ENCODE results near the gene TUBB6.

Gene TUBB6

GRCh38 chr18:12338382-12338781 is 30.3 kb downstream of the TUBB6 start:
- no peak for DNase-seq (ENCODE audit: low read depth in 2 of 2)

GRCh38 chr18:12340945-12341660 is 33.1 kb downstream of the TUBB6 start:
- no peak for DNase-seq (ENCODE audit: low read depth in 2 of 2)

- DNase-seq (ENCODE audit: low read depth in 2 of 2), result no peak
Measured at GRCh38 chr18:12342661-12343060, 34.6 kb downstream of the TUBB6 start.

- no peak for DNase-seq (ENCODE audit: low read depth in 2 of 2)
Measured at GRCh38 chr18:12345491-12346239, 37.6 kb downstream of the TUBB6 start.

GRCh38 chr18:12346240-12346565 is 38.2 kb downstream of the TUBB6 start:
- no peak for DNase-seq (ENCODE audit: low read depth in 2 of 2)

GRCh38 chr18:12347895-12348294 is 39.9 kb downstream of the TUBB6 start:
- DNase-seq (ENCODE audit: low read depth in 2 of 2), result no peak

GRCh38 chr18:12352188-12352587 is 44.1 kb downstream of the TUBB6 start:
- no peak for DNase-seq (ENCODE audit: low read depth in 2 of 2)

- DNase-seq (ENCODE audit: low read depth in 2 of 2), result no peak
Measured at GRCh38 chr18:12359515-12359927, 51.5 kb downstream of the TUBB6 start.

- no peak for DNase-seq (ENCODE audit: low read depth in 2 of 2)
Measured at GRCh38 chr18:12361770-12362378, 53.8 kb downstream of the TUBB6 start.

GRCh38 chr18:12362473-12363174 is 54.6 kb downstream of the TUBB6 start:
- no peak for DNase-seq (ENCODE audit: low read depth in 2 of 2)

GRCh38 chr18:12366379-12366778 is 58.3 kb downstream of the TUBB6 start:
- no peak for DNase-seq (ENCODE audit: low read depth in 2 of 2)

GRCh38 chr18:12366784-12367183 is 58.7 kb downstream of the TUBB6 start:
- DNase-seq (ENCODE audit: low read depth in 2 of 2), result no peak

- no peak for DNase-seq (ENCODE audit: low read depth in 2 of 2)
Measured at GRCh38 chr18:12369211-12369610, 61.2 kb downstream of the TUBB6 start.

GRCh38 chr18:12371590-12371989 is 63.5 kb downstream of the TUBB6 start:
- DNase-seq (ENCODE audit: low read depth in 2 of 2), result no peak

GRCh38 chr18:12372406-12372805 is 64.4 kb downstream of the TUBB6 start:
- DNase-seq (ENCODE audit: low read depth in 2 of 2), result no peak

GRCh38 chr18:12373116-12373770 is 65.2 kb downstream of the TUBB6 start:
- DNase-seq (ENCODE audit: low read depth in 2 of 2), result no peak

- no peak for DNase-seq (ENCODE audit: low read depth in 2 of 2)
Measured at GRCh38 chr18:12373771-12374116, 65.7 kb downstream of the TUBB6 start.

GRCh38 chr18:12374401-12374800 is 66.4 kb downstream of the TUBB6 start:
- DNase-seq (ENCODE audit: low read depth in 2 of 2), result no peak
